ENCODE results near the gene TMEM192. TPM values are rescaled to one million over a fixed set of nuclear protein-coding genes. Genes with fewer than 3 reads are reported as not detected.

Gene TMEM192
- total RNA-seq, 2 experiments from 2014 or later = 4.6 to 4.7 TPM

GRCh38 chr4:165154482-165154881 is 41.8 kb upstream of the TMEM192 start:
- Mint-ChIP-seq H3K4me1 (ENCODE audit: low read depth) (no peaks in the 10 kb centered on the region), H3K4me3 (no peak overlapping the region), H3K27me3 (peaks cover 27% of the 10 kb centered on the region), H3K9me3 (no peaks in the 10 kb centered on the region), H3K27ac (no peak overlapping the region), H3K36me3 (ENCODE audit: low read depth) (no peaks in the 10 kb centered on the region)
- intact Hi-C loops (cut with DNase I, micrococcal nuclease) = no loop called here
- POLR2A ChIA-PET = no interaction called here
- no peak for TF ChIP-seq CTCF (IDR thresholded peaks at IDR 0.05)
- H3K9me3 ChIP-seq (ENCODE audit: control insufficient read depth in 1 of 2, insufficient read depth in 1 of 2, low read length in 2 of 2) = peaks cover 0 to 4% of the 10 kb centered on the region in 2 experiments
- H3K4me1 ChIP-seq (ENCODE audit: insufficient read depth, low read length) = no peaks in the 10 kb centered on the region
- H3K27me3 ChIP-seq (ENCODE audit: control insufficient read depth in 1 of 2, insufficient read depth in 2 of 2, low read length in 2 of 2) = no peaks in the 10 kb centered on the region
- ATAC-seq (ENCODE audit: poor library complexity) (no peak), DNase-seq (no peak)
- H3K36me3 ChIP-seq (ENCODE audit: insufficient read depth, low read length) = no peaks in the 10 kb centered on the region
- CTCF ChIA-PET = no interaction called here
- no peak overlapping the region for H3K27ac ChIP-seq (ENCODE audit: low read depth in 1 of 2, low read length in 2 of 2)
- H3K4me3 ChIP-seq (ENCODE audit: low read length) = no peak overlapping the region

GRCh38 chr4:165152527-165152926 is 39.9 kb upstream of the TMEM192 start:
- H3K36me3 Mint-ChIP-seq (ENCODE audit: low read depth) = no peaks in the 10 kb centered on the region
- Histone ChIP-seq H3K27me3 (ENCODE audit: control insufficient read depth in 1 of 2, insufficient read depth in 2 of 2, low read length in 2 of 2) (no peaks in the 10 kb centered on the region), H3K36me3 (ENCODE audit: insufficient read depth, low read length) (no peaks in the 10 kb centered on the region), H3K27ac (ENCODE audit: low read depth in 1 of 2, low read length in 2 of 2) (no peak overlapping the region), H3K4me1 (ENCODE audit: insufficient read depth, low read length) (no peaks in the 10 kb centered on the region), H3K9me3 (ENCODE audit: control insufficient read depth in 1 of 2, insufficient read depth in 1 of 2, low read length in 2 of 2) (no peaks in the 10 kb centered on the region), H3K4me3 (ENCODE audit: low read length) (no peak overlapping the region)
- H3K9me3 Mint-ChIP-seq = no peaks in the 10 kb centered on the region
- no peak for TF ChIP-seq CTCF (IDR thresholded peaks at IDR 0.05)
- ChIA-PET POLR2A (no interaction called here), CTCF (no interaction called here)
- ATAC-seq (ENCODE audit: poor library complexity) (no peak), DNase-seq (no peak)
- intact Hi-C loops (cut with DNase I, micrococcal nuclease) = no loop called here
- no peaks in the 10 kb centered on the region for H3K4me1 Mint-ChIP-seq (ENCODE audit: low read depth)
- no peak overlapping the region for H3K4me3 Mint-ChIP-seq
- no peak overlapping the region for H3K27ac Mint-ChIP-seq
- peaks cover 34% of the 10 kb centered on the region for H3K27me3 Mint-ChIP-seq

- Histone ChIP-seq H3K27me3 (ENCODE audit: control insufficient read depth in 1 of 2, insufficient read depth in 2 of 2, low read length in 2 of 2) (no peaks in the 10 kb centered on the region), H3K9me3 (ENCODE audit: control insufficient read depth in 1 of 2, insufficient read depth in 1 of 2, low read length in 2 of 2) (no peaks in the 10 kb centered on the region), H3K27ac (ENCODE audit: low read depth in 1 of 2, low read length in 2 of 2) (no peak overlapping the region), H3K4me3 (ENCODE audit: low read length) (no peak overlapping the region), H3K4me1 (ENCODE audit: insufficient read depth, low read length) (no peaks in the 10 kb centered on the region), H3K36me3 (ENCODE audit: insufficient read depth, low read length) (no peaks in the 10 kb centered on the region)
- Mint-ChIP-seq H3K27ac (no peak overlapping the region), H3K9me3 (no peaks in the 10 kb centered on the region), H3K36me3 (ENCODE audit: low read depth) (no peaks in the 10 kb centered on the region), H3K4me1 (ENCODE audit: low read depth) (no peaks in the 10 kb centered on the region), H3K4me3 (no peak overlapping the region), H3K27me3 (peaks cover 31% of the 10 kb centered on the region)
- CTCF ChIA-PET = no interaction called here
- POLR2A ChIA-PET = no interaction called here
- ATAC-seq (ENCODE audit: poor library complexity) (no peak), DNase-seq (no peak)
- intact Hi-C loops (cut with DNase I, micrococcal nuclease) = no loop called here
- no peak for TF ChIP-seq CTCF (IDR thresholded peaks at IDR 0.05)
Observed at GRCh38 chr4:165151734-165152133, 39.1 kb upstream of the TMEM192 start.

Measured in CD4-positive, alpha-beta T cell (primary cell).